HepG2 (cell line): ENCODE measurements around the gene KIF3A. TPM values are rescaled to one million over a fixed set of nuclear protein-coding genes. Genes with fewer than 3 reads are reported as not detected.
A peak's percentile ranks its signal among the peaks of the same experiment; 100 is the strongest.

Experiments used
- CREB1 ChIP-seq, 2 experiments: fragments of 450-650 bp in 1 of 2; IDR thresholded peaks; 2 replicates each; pipeline ENCODE4 v1.6.1; 2016 to 2017; ENCODE audit warnings: control low read depth in 1 of 2, mild to moderate bottlenecking in 1 of 2, missing compliant biosample characterization in 1 of 2, missing genetic modification characterization in 1 of 2
- GTF3A ChIP-seq: sonication (generic); formaldehyde crosslinking; conservative IDR thresholded peaks from 2 replicates; pipeline ENCODE4 v1.4.0; 2020; ENCODE audit warnings: mild to moderate bottlenecking, missing genetic modification reagents
- HNF4G ChIP-seq, 2 experiments: sonication (generic) in 1 of 2; formaldehyde crosslinking in 1 of 2; IDR thresholded peaks; 2 replicates each; pipeline versions ENCODE4 v1.4.0 to v1.6.1; 2011 to 2020; ENCODE audit warnings: borderline replicate concordance in 2 of 2, low read depth in 2 of 2, mild to moderate bottlenecking in 2 of 2, low read length in 1 of 2, missing genetic modification reagents in 1 of 2, moderate library complexity in 1 of 2
- HOXA7 ChIP-seq: sonication (generic); formaldehyde crosslinking; IDR thresholded peaks from 2 replicates; pipeline ENCODE4 v1.8.1; 2022; ENCODE audit warnings: mild to moderate bottlenecking, missing genetic modification reagents, moderate library complexity
- MEIS2 ChIP-seq: sonication (generic); formaldehyde crosslinking; IDR thresholded peaks from 2 replicates; pipeline ENCODE4 v1.9.0; 2021; ENCODE audit warnings: mild to moderate bottlenecking, missing genetic modification reagents
- NFYC ChIP-seq: IDR thresholded peaks from 2 replicates; pipeline ENCODE4 v1.6.1; 2016; ENCODE audit warnings: missing genetic modification reagents, missing compliant biosample characterization
- NR1H2 ChIP-seq: sonication (generic); formaldehyde crosslinking; IDR thresholded peaks from 2 replicates; pipeline ENCODE4 v1.8.1; 2022; ENCODE audit warnings: low read depth, missing genetic modification reagents, borderline replicate concordance
- POLR2A ChIP-seq, 2 experiments: IDR thresholded peaks; 2 replicates each; pipeline ENCODE4 v1.6.1; 2011; ENCODE audit warnings: low read depth in 2 of 2, low read length in 2 of 2, mild to moderate bottlenecking in 1 of 2, moderate library complexity in 1 of 2; ENCODE audit not compliant: insufficient read depth in 1 of 2
- PREB ChIP-seq: sonication (generic); formaldehyde crosslinking; IDR thresholded peaks from 2 replicates; pipeline ENCODE4 v1.4.0; 2020; ENCODE audit warnings: missing genetic modification reagents
- SAP130 ChIP-seq: IDR thresholded peaks from 2 replicates; pipeline ENCODE4 v1.6.1; 2016; ENCODE audit warnings: low read depth
- SSRP1 ChIP-seq: IDR thresholded peaks from 2 replicates; pipeline ENCODE4 v1.6.1; 2016; ENCODE audit warnings: control low read depth
- ZFP36L2 ChIP-seq: sonication (generic); formaldehyde crosslinking; IDR thresholded peaks from 2 replicates; pipeline ENCODE4 v1.4.0; 2020; ENCODE audit warnings: missing genetic modification reagents
- ZNF550 ChIP-seq: sonication (generic); formaldehyde crosslinking; IDR thresholded peaks from 2 replicates; pipeline ENCODE4 v1.4.0; 2020; ENCODE audit warnings: mild to moderate bottlenecking, missing genetic modification reagents, borderline replicate concordance
- ZNF646 ChIP-seq: sonication (generic); formaldehyde crosslinking; IDR thresholded peaks from 2 replicates; pipeline ENCODE4 v1.9.0; 2021; ENCODE audit warnings: mild to moderate bottlenecking, missing genetic modification reagents
- ZNF660 ChIP-seq: sonication (generic); formaldehyde crosslinking; IDR thresholded peaks from 2 replicates; pipeline ENCODE4 v1.5.1; 2020; ENCODE audit warnings: mild to moderate bottlenecking, low read depth, missing genetic modification reagents, borderline replicate concordance
- ZNF720 ChIP-seq: sonication (generic); formaldehyde crosslinking; IDR thresholded peaks from 2 replicates; pipeline ENCODE4 v1.4.0; 2020; ENCODE audit warnings: missing genetic modification reagents
- ZNF83 ChIP-seq: sonication (generic); formaldehyde crosslinking; IDR thresholded peaks from 2 replicates; pipeline ENCODE4 v1.4.0; 2020; ENCODE audit warnings: missing genetic modification reagents, mild to moderate bottlenecking, borderline replicate concordance
- ZSCAN21 ChIP-seq: sonication (generic); formaldehyde crosslinking; IDR thresholded peaks from 2 replicates; pipeline ENCODE4 v1.8.0; 2022; ENCODE audit warnings: mild to moderate bottlenecking, missing genetic modification reagents, moderate library complexity, borderline replicate concordance
- polyA plus RNA-seq, 8 experiments: library from polyadenylated mRNA; depleted of rRNA in 3 of 8; stranded (reverse) in 7 of 8; unstranded in 1 of 8; fragments of >200 nt; fragmentation: Illumina TruSeq in 4 of 8; extraction: Trizol in 4 of 8; gene quantifications; 2 replicates each; pipeline versions ENCODE4 v1.2.1 to v1.2.3, GENCODE V29; 2011 to 2016; ENCODE audit warnings: low read depth in 4 of 8, missing spikeins in 1 of 8, mixed read lengths in 1 of 8; ENCODE audit not compliant: insufficient read depth in 1 of 8
- total RNA-seq, 5 experiments: library from RNA; depleted of rRNA; stranded (reverse); fragments of >200 nt; fragmentation: Illumina TruSeq; extraction: Trizol; gene quantifications; 2 replicates each; pipeline ENCODE4 v1.2.3, GENCODE V29; 2016; ENCODE audit warnings: low read depth in 1 of 5
- TF ChIP-seq, protein P1 (sequence below): sonication (generic); formaldehyde crosslinking; IDR thresholded peaks from 2 replicates; pipeline ENCODE4 v1.4.0; 2020; ENCODE audit warnings: mild to moderate bottlenecking, missing genetic modification reagents
- TF ChIP-seq, protein P2 (sequence below): sonication (generic); formaldehyde crosslinking; IDR thresholded peaks from 2 replicates; pipeline ENCODE4 v1.8.1; 2023; ENCODE audit warnings: mild to moderate bottlenecking, inconsistent platforms, moderate library complexity, missing genetic modification reagents, borderline replicate concordance

KIF3A gene
- total and polyA plus RNA-seq, 2 of the 13 experiments (the other 11 are each of a cell fraction or from before 2014, with no cell fraction given): 2.3 to 8.4 TPM

DNA sequence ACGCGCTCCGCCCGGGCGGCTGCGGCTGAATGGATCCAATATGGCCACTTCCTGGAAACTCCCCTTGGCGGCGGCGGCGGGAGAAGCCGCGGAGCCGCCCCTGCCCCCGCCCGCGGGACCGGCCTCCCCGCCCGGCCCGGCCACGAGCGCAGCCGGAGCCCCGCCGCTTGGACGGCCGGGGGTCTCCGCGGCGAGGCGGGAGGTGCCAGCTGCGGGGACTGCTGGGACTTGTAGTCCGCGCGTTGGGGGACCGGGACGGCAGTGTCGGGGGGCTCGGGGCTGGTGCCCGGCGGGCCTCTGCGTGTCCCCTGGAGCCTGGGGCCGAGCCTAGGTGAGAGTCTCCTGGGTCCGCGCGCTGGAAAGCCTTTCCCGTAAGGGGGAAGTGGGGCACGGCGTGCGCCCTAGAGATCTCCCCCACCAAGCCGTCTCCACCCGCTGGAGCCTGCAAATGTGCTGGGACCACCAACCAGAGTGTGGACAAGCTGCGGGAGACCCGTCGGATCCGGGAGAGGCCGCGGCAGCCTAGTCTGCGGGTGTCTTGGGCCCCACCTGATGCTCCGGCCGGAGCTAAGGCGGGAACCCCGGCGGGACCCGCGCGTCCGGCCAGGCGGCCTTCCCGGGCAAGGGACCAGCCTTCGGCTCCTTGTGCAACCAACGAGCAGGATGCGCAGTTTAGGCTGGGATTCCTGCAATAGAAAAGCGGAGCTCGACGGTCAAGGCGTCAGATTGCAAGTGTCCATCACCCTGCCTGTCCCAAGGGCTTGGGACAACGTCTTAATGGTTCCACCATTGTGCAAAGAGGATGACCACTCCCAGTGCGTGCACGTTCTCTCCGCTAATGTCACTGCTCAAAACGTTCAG lies 40.1 kb upstream of the KIF3A start, which contains the start of gene SEPTIN8 (continued):
- TF ChIP-seq ZNF646 (CRISPR knock-in tag) (no peak), PREB (CRISPR knock-in tag) (no peak), HOXA7 (CRISPR knock-in tag) (no peak), ZFP36L2 (no peak), SSRP1 (CRISPR knock-in tag) (no peak), SAP130 (no peak; the same call in 1 of the 2 replicates), ZNF83 (CRISPR knock-in tag) (no peak), ZSCAN21 (CRISPR knock-in tag) (no peak), POLR2A (IDR thresholded peaks at IDR 0.05; ENCODE audit: insufficient read depth in 1 of 2, low read depth in 2 of 2, low read length in 2 of 2) (peak; percentile 21 to 65; a peak in 3 of 4 replicates), NR1H2 (no peak), ZNF660 (CRISPR knock-in tag) (no peak), MEIS2 (CRISPR knock-in tag) (no peak), ZNF720 (CRISPR knock-in tag) (no peak), CREB1 (IDR thresholded peaks at IDR 0.05) (no peak), CREB1 (CRISPR knock-in tag; IDR thresholded peaks at IDR 0.05) (no peak), GTF3A (CRISPR knock-in tag) (no peak), ZNF550 (CRISPR knock-in tag) (no peak), HNF4G (IDR thresholded peaks at IDR 0.05; ENCODE audit: borderline replicate concordance, low read depth, low read length) (no peak), HNF4G (CRISPR knock-in tag; IDR thresholded peaks at IDR 0.05; ENCODE audit: borderline replicate concordance, low read depth) (no peak), NFYC (CRISPR knock-in tag) (no peak)
- TF ChIP-seq, protein P1, sequence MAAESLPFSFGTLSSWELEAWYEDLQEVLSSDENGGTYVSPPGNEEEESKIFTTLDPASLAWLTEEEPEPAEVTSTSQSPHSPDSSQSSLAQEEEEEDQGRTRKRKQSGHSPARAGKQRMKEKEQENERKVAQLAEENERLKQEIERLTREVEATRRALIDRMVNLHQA (CRISPR knock-in tag): no peak
- TF ChIP-seq, protein P2, sequence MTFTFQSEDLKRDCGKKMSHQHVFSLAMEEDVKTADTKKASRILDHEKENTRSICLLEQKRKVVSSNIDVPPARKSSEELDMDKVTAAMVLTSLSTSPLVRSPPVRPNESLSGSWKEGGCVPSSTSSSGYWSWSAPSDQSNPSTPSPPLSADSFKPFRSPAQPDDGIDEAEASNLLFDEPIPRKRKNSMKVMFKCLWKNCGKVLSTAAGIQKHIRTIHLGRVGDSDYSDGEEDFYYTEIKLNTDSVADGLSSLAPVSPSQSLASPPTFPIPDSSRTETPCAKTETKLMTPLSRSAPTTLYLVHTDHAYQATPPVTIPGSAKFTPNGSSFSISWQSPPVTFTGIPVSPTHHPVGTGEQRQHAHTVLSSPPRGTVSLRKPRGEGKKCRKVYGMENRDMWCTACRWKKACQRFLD (CRISPR knock-in tag): peak; percentile 34; the same call in 1 of the 2 replicates
